ENCODE results near the gene PLCB1.

DNA sequence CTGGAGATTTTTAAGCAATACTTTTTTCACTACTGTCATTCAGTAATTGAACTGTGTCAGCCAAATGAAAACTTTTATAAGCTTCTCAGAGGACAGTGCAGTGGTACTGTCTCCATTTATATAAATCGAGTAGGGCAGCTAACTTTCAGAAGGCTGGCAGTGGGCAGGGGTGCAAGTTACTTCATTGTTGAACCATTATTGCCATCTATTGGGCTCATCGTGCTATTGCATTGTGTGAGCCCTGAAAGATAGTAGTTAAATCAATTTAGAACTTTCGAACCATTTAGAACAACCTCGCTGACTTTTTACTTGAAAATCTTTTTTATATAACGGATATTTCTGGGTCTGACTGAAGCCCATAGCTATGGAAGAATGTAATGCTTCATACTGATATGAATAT, 589.0 kb downstream of the PLCB1 start:
- TF ChIP-seq, protein P1, sequence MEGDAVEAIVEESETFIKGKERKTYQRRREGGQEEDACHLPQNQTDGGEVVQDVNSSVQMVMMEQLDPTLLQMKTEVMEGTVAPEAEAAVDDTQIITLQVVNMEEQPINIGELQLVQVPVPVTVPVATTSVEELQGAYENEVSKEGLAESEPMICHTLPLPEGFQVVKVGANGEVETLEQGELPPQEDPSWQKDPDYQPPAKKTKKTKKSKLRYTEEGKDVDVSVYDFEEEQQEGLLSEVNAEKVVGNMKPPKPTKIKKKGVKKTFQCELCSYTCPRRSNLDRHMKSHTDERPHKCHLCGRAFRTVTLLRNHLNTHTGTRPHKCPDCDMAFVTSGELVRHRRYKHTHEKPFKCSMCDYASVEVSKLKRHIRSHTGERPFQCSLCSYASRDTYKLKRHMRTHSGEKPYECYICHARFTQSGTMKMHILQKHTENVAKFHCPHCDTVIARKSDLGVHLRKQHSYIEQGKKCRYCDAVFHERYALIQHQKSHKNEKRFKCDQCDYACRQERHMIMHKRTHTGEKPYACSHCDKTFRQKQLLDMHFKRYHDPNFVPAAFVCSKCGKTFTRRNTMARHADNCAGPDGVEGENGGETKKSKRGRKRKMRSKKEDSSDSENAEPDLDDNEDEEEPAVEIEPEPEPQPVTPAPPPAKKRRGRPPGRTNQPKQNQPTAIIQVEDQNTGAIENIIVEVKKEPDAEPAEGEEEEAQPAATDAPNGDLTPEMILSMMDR (optimal IDR thresholded peaks at IDR 0.05 in 1 of 3, IDR thresholded peaks at IDR 0.05 in 1 of 3, conservative IDR thresholded peaks at IDR 0.05 in 1 of 3; ENCODE audit: extremely low read depth in 1 of 3, insufficient read depth in 2 of 3, low read length in 3 of 3): peak; percentile 57 to 68 (median 65)
- no peak for TF ChIP-seq EZH2 (IDR thresholded peaks at IDR 0.05; ENCODE audit: low read length)

Data from keratinocyte (primary cell).